HepG2 (cell line): ENCODE data around the gene FCGR3B.
"Not testable (repeated sequence)": the region's sequence is repeated elsewhere in the genome, so short reads cannot be mapped to it uniquely, and the experiment has no call there.

Source experiments
- CTCF ChIP-seq: sonication (generic); formaldehyde crosslinking; IDR thresholded peaks from 2 replicates; pipeline ENCODE4 v1.5.0; 2020; ENCODE audit warnings: mild to moderate bottlenecking, missing genetic modification reagents, moderate library complexity
- DNMT1 ChIP-seq: sonication (generic); formaldehyde crosslinking; IDR thresholded peaks from 2 replicates; pipeline ENCODE4 v1.5.1; 2020; ENCODE audit warnings: mild to moderate bottlenecking, missing genetic modification reagents
- FOSL1 ChIP-seq: sonication (generic); formaldehyde crosslinking; IDR thresholded peaks from 2 replicates; pipeline ENCODE4 v1.9.0; 2021; ENCODE audit warnings: missing genetic modification reagents, borderline replicate concordance
- POLR2A ChIP-seq, 2 experiments: IDR thresholded peaks; 2 replicates each; pipeline ENCODE4 v1.6.1; 2011; ENCODE audit warnings: low read depth in 2 of 2, low read length in 2 of 2, mild to moderate bottlenecking in 1 of 2, moderate library complexity in 1 of 2; ENCODE audit not compliant: insufficient read depth in 1 of 2
- RBM22 ChIP-seq: fragments of 200-400 bp; formaldehyde crosslinking; optimal IDR thresholded peaks from 2 replicates; pipeline ENCODE3; 2017; ENCODE audit warnings: mild to moderate bottlenecking, low read length, moderate library complexity
- RXRA ChIP-seq: sonication (generic); formaldehyde crosslinking; IDR thresholded peaks from 2 replicates; pipeline ENCODE4 v1.5.1; 2020; ENCODE audit warnings: missing genetic modification reagents
- TAF1 ChIP-seq: sonication (generic); formaldehyde crosslinking; IDR thresholded peaks from 2 replicates; pipeline ENCODE4 v1.4.0; 2020; ENCODE audit warnings: missing genetic modification reagents
- ZBTB7A ChIP-seq: sonication (generic); formaldehyde crosslinking; IDR thresholded peaks from 2 replicates; pipeline ENCODE4 v1.8.0; 2022; ENCODE audit warnings: mild to moderate bottlenecking, missing genetic modification reagents
- ZNF431 ChIP-seq: sonication (generic); formaldehyde crosslinking; IDR thresholded peaks from 2 replicates; pipeline ENCODE4 v1.9.0; 2022; ENCODE audit warnings: missing genetic modification reagents, low read depth, mild to moderate bottlenecking, borderline replicate concordance
- TF ChIP-seq, protein P1 (sequence below): sonication (generic); formaldehyde crosslinking; IDR thresholded peaks from 2 replicates; pipeline ENCODE4 v1.5.0; 2020; ENCODE audit warnings: missing genetic modification reagents
- TF ChIP-seq, protein P2 (sequence below): IDR thresholded peaks from 2 replicates; pipeline ENCODE4 v1.6.1; 2016; ENCODE audit warnings: low read depth, control low read depth
- TF ChIP-seq, protein P3 (sequence below): fragments of 450-650 bp; IDR thresholded peaks from 2 replicates; pipeline ENCODE4 v1.6.1; 2017; ENCODE audit warnings: mild to moderate bottlenecking

- TF ChIP-seq CTCF (CRISPR knock-in tag); RBM22; ZBTB7A (CRISPR knock-in tag); TAF1 (CRISPR knock-in tag); FOSL1; ZNF431 (CRISPR knock-in tag); RXRA (CRISPR knock-in tag); DNMT1 (CRISPR knock-in tag); POLR2A (IDR thresholded peaks at IDR 0.05; ENCODE audit: insufficient read depth in 1 of 2, low read depth in 2 of 2, low read length in 2 of 2): not testable (repeated sequence)
- TF ChIP-seq, protein P1, sequence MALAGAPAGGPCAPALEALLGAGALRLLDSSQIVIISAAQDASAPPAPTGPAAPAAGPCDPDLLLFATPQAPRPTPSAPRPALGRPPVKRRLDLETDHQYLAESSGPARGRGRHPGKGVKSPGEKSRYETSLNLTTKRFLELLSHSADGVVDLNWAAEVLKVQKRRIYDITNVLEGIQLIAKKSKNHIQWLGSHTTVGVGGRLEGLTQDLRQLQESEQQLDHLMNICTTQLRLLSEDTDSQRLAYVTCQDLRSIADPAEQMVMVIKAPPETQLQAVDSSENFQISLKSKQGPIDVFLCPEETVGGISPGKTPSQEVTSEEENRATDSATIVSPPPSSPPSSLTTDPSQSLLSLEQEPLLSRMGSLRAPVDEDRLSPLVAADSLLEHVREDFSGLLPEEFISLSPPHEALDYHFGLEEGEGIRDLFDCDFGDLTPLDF (CRISPR knock-in tag), result not testable (repeated sequence)
- TF ChIP-seq, protein P2, sequence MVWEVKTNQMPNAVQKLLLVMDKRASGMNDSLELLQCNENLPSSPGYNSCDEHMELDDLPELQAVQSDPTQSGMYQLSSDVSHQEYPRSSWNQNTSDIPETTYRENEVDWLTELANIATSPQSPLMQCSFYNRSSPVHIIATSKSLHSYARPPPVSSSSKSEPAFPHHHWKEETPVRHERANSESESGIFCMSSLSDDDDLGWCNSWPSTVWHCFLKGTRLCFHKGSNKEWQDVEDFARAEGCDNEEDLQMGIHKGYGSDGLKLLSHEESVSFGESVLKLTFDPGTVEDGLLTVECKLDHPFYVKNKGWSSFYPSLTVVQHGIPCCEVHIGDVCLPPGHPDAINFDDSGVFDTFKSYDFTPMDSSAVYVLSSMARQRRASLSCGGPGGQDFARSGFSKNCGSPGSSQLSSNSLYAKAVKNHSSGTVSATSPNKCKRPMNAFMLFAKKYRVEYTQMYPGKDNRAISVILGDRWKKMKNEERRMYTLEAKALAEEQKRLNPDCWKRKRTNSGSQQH, result not testable (repeated sequence)
- TF ChIP-seq, protein P3, sequence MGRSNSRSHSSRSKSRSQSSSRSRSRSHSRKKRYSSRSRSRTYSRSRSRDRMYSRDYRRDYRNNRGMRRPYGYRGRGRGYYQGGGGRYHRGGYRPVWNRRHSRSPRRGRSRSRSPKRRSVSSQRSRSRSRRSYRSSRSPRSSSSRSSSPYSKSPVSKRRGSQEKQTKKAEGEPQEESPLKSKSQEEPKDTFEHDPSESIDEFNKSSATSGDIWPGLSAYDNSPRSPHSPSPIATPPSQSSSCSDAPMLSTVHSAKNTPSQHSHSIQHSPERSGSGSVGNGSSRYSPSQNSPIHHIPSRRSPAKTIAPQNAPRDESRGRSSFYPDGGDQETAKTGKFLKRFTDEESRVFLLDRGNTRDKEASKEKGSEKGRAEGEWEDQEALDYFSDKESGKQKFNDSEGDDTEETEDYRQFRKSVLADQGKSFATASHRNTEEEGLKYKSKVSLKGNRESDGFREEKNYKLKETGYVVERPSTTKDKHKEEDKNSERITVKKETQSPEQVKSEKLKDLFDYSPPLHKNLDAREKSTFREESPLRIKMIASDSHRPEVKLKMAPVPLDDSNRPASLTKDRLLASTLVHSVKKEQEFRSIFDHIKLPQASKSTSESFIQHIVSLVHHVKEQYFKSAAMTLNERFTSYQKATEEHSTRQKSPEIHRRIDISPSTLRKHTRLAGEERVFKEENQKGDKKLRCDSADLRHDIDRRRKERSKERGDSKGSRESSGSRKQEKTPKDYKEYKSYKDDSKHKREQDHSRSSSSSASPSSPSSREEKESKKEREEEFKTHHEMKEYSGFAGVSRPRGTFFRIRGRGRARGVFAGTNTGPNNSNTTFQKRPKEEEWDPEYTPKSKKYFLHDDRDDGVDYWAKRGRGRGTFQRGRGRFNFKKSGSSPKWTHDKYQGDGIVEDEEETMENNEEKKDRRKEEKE, result not testable (repeated sequence)
Observed at GRCh38 chr1:161597077-161597476, 33.9 kb downstream of the FCGR3B start.
